T-helper 1 cell (primary cell): ENCODE data around the gene ADAMTS12.
"Not testable (repeated sequence)": the region's sequence is repeated elsewhere in the genome, so short reads cannot be mapped to it uniquely, and the experiment has no call there.

ENCODE experiments used
- DNase-seq, 5 donors: peaks; one replicate each; pipeline ENCODE4 v3.0.0-alpha.2; 2012 to 2020
- total RNA-seq, 4 donors: gene quantifications; one replicate each; lab custom pipeline; 2026; lab: John Stamatoyannopoulos, UW

The ADAMTS12 gene
- 0 reads per million in 4 donors for total RNA-seq

GRCh38 chr5:33891788-33892619, at the start of gene ADAMTS12:
Gene ADAMTS12 (minus strand): TSS chr5:33891990. CDS start chr5:33891856, 134 bp downstream.
- DNase-seq = no peak

GRCh38 chr5:33941090-33941489, 49.3 kb upstream of the ADAMTS12 start:
- DNase-seq = no peak

GRCh38 chr5:33939556-33940262, 47.9 kb upstream of the ADAMTS12 start:
- DNase-seq = no peak

GRCh38 chr5:33938881-33939280, 47.1 kb upstream of the ADAMTS12 start:
- no peak for DNase-seq

- DNase-seq = no peak
Measured at GRCh38 chr5:33938507-33938796, 46.7 kb upstream of the ADAMTS12 start.

GRCh38 chr5:33937707-33938506, 46.1 kb upstream of the ADAMTS12 start:
- DNase-seq = no peak

GRCh38 chr5:33937017-33937706, 45.4 kb upstream of the ADAMTS12 start:
- DNase-seq = no peak

- no peak for DNase-seq
Measured at GRCh38 chr5:33936381-33937016, 44.7 kb upstream of the ADAMTS12 start, which contains the start of gene RXFP3. Gene RXFP3 (plus strand): TSS chr5:33936386. CDS start chr5:33936741, 355 bp downstream.

- DNase-seq = peak in 2 of 5 donors; percentile 15 to 20
Measured at GRCh38 chr5:33936004-33936380, 44.2 kb upstream of the ADAMTS12 start.

- no peak for DNase-seq
Measured at GRCh38 chr5:33934176-33934575, 42.4 kb upstream of the ADAMTS12 start.

- no peak for DNase-seq
Measured at GRCh38 chr5:33933723-33934169, 42.0 kb upstream of the ADAMTS12 start.

- DNase-seq = no peak
Measured at GRCh38 chr5:33931136-33931535, 39.3 kb upstream of the ADAMTS12 start.

GRCh38 chr5:33929925-33930690, 38.3 kb upstream of the ADAMTS12 start:
- no peak for DNase-seq

GRCh38 chr5:33928283-33928682, 36.5 kb upstream of the ADAMTS12 start:
- DNase-seq = no peak

- DNase-seq = no peak
Measured at GRCh38 chr5:33927685-33928084, 35.9 kb upstream of the ADAMTS12 start.

GRCh38 chr5:33925278-33925677, 33.5 kb upstream of the ADAMTS12 start:
- no peak for DNase-seq

- DNase-seq = no peak
Measured at GRCh38 chr5:33921002-33921401, 29.2 kb upstream of the ADAMTS12 start.

- not testable (repeated sequence) for DNase-seq
Measured at GRCh38 chr5:33914844-33915243, 23.1 kb upstream of the ADAMTS12 start.

GRCh38 chr5:33906248-33906647, 14.5 kb upstream of the ADAMTS12 start:
- DNase-seq = not testable (repeated sequence)

GRCh38 chr5:33905381-33905780, 13.6 kb upstream of the ADAMTS12 start:
- no peak for DNase-seq

- no peak for DNase-seq
Measured at GRCh38 chr5:33903118-33903517, 11.3 kb upstream of the ADAMTS12 start.
